HepG2 (cell line): ENCODE data around the gene RAE1. TPM values are rescaled to one million over a fixed set of nuclear protein-coding genes. Genes with fewer than 3 reads are reported as not detected.

Experiments used
- ATAC-seq: fragments of 200-7000 bp; cut with Tn5 transposase; 3 replicates; pipeline ENCODE4 v1.9.1; 2020; ENCODE audit warnings: mild to moderate bottlenecking, moderate library complexity
- BruUV-seq: library from RNA; stranded (reverse); fragments of 400-500 nt; replicated peaks from 2 replicates; lab custom pipeline; 2021; lab: Mats Ljungman, UMichigan
- CTCF ChIA-PET: fragments of 300-600 bp; formaldehyde crosslinking; extraction: SDS; loops from one replicate; lab custom pipeline; 2021; ENCODE audit warnings: low total read pairs, inconsistent platforms, low intra/inter-chr PET ratio; lab: Yijun Ruan, JAX
- POLR2A ChIA-PET: fragments of 350-600 bp; sonication (Branson Sonifier 250); formaldehyde crosslinking; loops from one replicate; lab custom pipeline; 2020; ENCODE audit warnings: antibody characterized with exemption, inconsistent platforms; lab: Yijun Ruan, JAX
- DNase-seq: peaks from one replicate; pipeline ENCODE4 v3.0.0-alpha.2; 2015; ENCODE audit warnings: low spot score
- FAIRE-seq: peaks from 3 replicates; lab custom pipeline; 2011; peaks lifted over from hg19 to GRCh38; lab: Jason Lieb, UNC
- H2AFZ ChIP-seq: one replicate; pipeline ENCODE4 v1.6.1; 2011; ENCODE audit warnings: low read length, inconsistent platforms
- H3K27ac ChIP-seq: fragments of 300-600 bp; 3 replicates; pipeline ENCODE4 v1.8.0; 2011; ENCODE audit warnings: mixed run types, mild to moderate bottlenecking, mixed read lengths, low read length, inconsistent platforms; ENCODE audit not compliant: insufficient read depth; ENCODE audit errors: extremely low read length
- H3K27me3 ChIP-seq, 2 experiments: fragments of 200-600 bp in 1 of 2; 2 replicates in 1 of 2; 3 replicates in 1 of 2; pipeline versions ENCODE4 v1.6.0 to v1.8.0; 2011; ENCODE audit warnings: low read length in 2 of 2, mild to moderate bottlenecking in 2 of 2, moderate library complexity in 2 of 2, inconsistent platforms in 1 of 2; ENCODE audit not compliant: insufficient read depth in 2 of 2, control insufficient read depth in 1 of 2
- H3K36me3 ChIP-seq, 2 experiments: fragments of 200-600 bp in 1 of 2; replicated peaks in 1 of 2; 2 replicates in 1 of 2; 3 replicates in 1 of 2; pipeline versions ENCODE4 v1.5.1 to v1.8.0; 2011; ENCODE audit warnings: low read length in 2 of 2, inconsistent platforms in 1 of 2; ENCODE audit not compliant: insufficient read depth in 2 of 2, control insufficient read depth in 1 of 2
- H3K4me1 ChIP-seq: 2 replicates; pipeline ENCODE4 v1.5.1; 2012; ENCODE audit warnings: low read length, inconsistent platforms; ENCODE audit not compliant: insufficient read depth
- H3K4me2 ChIP-seq: 2 replicates; pipeline ENCODE4 v1.6.0; 2011; ENCODE audit warnings: low read depth, low read length, inconsistent platforms
- H3K4me3 ChIP-seq, 3 experiments: fragments of 200-600 bp in 1 of 3; sonication (generic), shearing (Covaris generic) in 1 of 3; replicated peaks in 1 of 3; 2 replicates each; pipeline ENCODE4 v1.5.1; 2011 to 2016; ENCODE audit warnings: low read length in 3 of 3, inconsistent platforms in 2 of 3, low read depth in 2 of 3, mild to moderate bottlenecking in 2 of 3, control low read depth in 1 of 3, mixed read lengths in 1 of 3; ENCODE audit not compliant: insufficient read depth in 1 of 3
- H3K79me2 ChIP-seq: one replicate; pipeline ENCODE4 v1.6.1; 2011; ENCODE audit warnings: low read length, inconsistent platforms; ENCODE audit not compliant: insufficient read depth
- H3K9ac ChIP-seq: 2 replicates; pipeline ENCODE4 v1.6.0; 2011; ENCODE audit warnings: mild to moderate bottlenecking, low read depth, low read length, inconsistent platforms; ENCODE audit not compliant: insufficient read depth
- H3K9me3 ChIP-seq: 2 replicates; pipeline ENCODE4 v1.5.1; 2012; ENCODE audit warnings: mild to moderate bottlenecking, low read length
- H4K20me1 ChIP-seq: 2 replicates; pipeline ENCODE4 v1.6.0; 2011; ENCODE audit warnings: inconsistent platforms, mild to moderate bottlenecking, low read length, moderate library complexity; ENCODE audit not compliant: insufficient read depth
- DNMT3B ChIP-seq: conservative IDR thresholded peaks from 2 replicates; pipeline ENCODE4 v1.6.1; 2016; ENCODE audit warnings: missing biosample characterization, control low read depth
- ELF1 ChIP-seq: sonication (generic); formaldehyde crosslinking; IDR thresholded peaks from 2 replicates; pipeline ENCODE4 v1.4.0; 2020; ENCODE audit warnings: missing genetic modification reagents
- TMF1 ChIP-seq: sonication (generic); formaldehyde crosslinking; IDR thresholded peaks from 2 replicates; pipeline ENCODE4 v1.8.1; 2022; ENCODE audit warnings: low read depth, missing genetic modification reagents
- TOE1 ChIP-seq: sonication (generic); formaldehyde crosslinking; IDR thresholded peaks from 2 replicates; pipeline ENCODE4 v1.4.0; 2020; ENCODE audit warnings: mild to moderate bottlenecking, missing genetic modification reagents
- ZNF329 ChIP-seq: sonication (generic); formaldehyde crosslinking; IDR thresholded peaks from 2 replicates; pipeline ENCODE4 v1.9.0; 2021; ENCODE audit warnings: low read depth, mild to moderate bottlenecking, missing genetic modification reagents
- ZNF430 ChIP-seq: sonication (generic); formaldehyde crosslinking; IDR thresholded peaks from 2 replicates; pipeline ENCODE4 v1.9.0; 2021; ENCODE audit warnings: mild to moderate bottlenecking, missing genetic modification reagents
- WGBS: methylation state at CpG from one replicate; pipeline ENCODE4 v1.1.6; 2017; ENCODE audit warnings: low lambda C conversion rate; 5-methylcytosine and 5-hydroxymethylcytosine counted together
- in situ Hi-C: cut with HindIII; loops from 2 replicates; pipeline ENCODE4 v1.10.0; 2017; ENCODE audit warnings: low pct_unique_long_range_greater_than_20kb; ENCODE audit not compliant: extremely low pct_ligation_motif_present
- intact Hi-C: fragments of 100-400 bp; cut with micrococcal nuclease; formaldehyde crosslinking; loops from one replicate; pipeline ENCODE4 v1.10.0; 2022; ENCODE audit not compliant: unreplicated experiment
- polyA plus RNA-seq, 8 experiments: library from polyadenylated mRNA; depleted of rRNA in 3 of 8; stranded (reverse) in 7 of 8; unstranded in 1 of 8; fragments of >200 nt; fragmentation: Illumina TruSeq in 4 of 8; extraction: Trizol in 4 of 8; gene quantifications; 2 replicates each; pipeline versions ENCODE4 v1.2.1 to v1.2.3, GENCODE V29; 2011 to 2016; ENCODE audit warnings: low read depth in 4 of 8, missing spikeins in 1 of 8, mixed read lengths in 1 of 8; ENCODE audit not compliant: insufficient read depth in 1 of 8
- total RNA-seq, 5 experiments: library from RNA; depleted of rRNA; stranded (reverse); fragments of >200 nt; fragmentation: Illumina TruSeq; extraction: Trizol; gene quantifications; 2 replicates each; pipeline ENCODE4 v1.2.3, GENCODE V29; 2016; ENCODE audit warnings: low read depth in 1 of 5
- TF ChIP-seq, protein P1 (sequence below): IDR thresholded peaks from 2 replicates; pipeline ENCODE4 v1.6.1; 2018; ENCODE audit warnings: missing genetic modification reagents, mild to moderate bottlenecking, missing compliant biosample characterization
- TF ChIP-seq, protein P2 (sequence below): sonication (generic); formaldehyde crosslinking; IDR thresholded peaks from 2 replicates; pipeline ENCODE4 v1.4.0; 2020; ENCODE audit warnings: missing genetic modification reagents
- TF ChIP-seq, protein P3 (sequence below): IDR thresholded peaks from 2 replicates; pipeline ENCODE4 v1.6.1; 2012; ENCODE audit warnings: low read depth, low read length, improper control_type of control experiment
- TF ChIP-seq, protein P4 (sequence below): sonication (generic); formaldehyde crosslinking; IDR thresholded peaks from 2 replicates; pipeline ENCODE4 v1.5.0; 2020; ENCODE audit warnings: mild to moderate bottlenecking, missing genetic modification reagents, borderline replicate concordance
- TF ChIP-seq, protein P5 (sequence below): IDR thresholded peaks from 2 replicates; pipeline ENCODE4 v1.6.1; 2016

The RAE1 gene
- total and polyA plus RNA-seq, 2 of the 13 experiments (the other 11 are each of a cell fraction or from before 2014, with no cell fraction given): 36.1 to 72.9 TPM

DNA sequence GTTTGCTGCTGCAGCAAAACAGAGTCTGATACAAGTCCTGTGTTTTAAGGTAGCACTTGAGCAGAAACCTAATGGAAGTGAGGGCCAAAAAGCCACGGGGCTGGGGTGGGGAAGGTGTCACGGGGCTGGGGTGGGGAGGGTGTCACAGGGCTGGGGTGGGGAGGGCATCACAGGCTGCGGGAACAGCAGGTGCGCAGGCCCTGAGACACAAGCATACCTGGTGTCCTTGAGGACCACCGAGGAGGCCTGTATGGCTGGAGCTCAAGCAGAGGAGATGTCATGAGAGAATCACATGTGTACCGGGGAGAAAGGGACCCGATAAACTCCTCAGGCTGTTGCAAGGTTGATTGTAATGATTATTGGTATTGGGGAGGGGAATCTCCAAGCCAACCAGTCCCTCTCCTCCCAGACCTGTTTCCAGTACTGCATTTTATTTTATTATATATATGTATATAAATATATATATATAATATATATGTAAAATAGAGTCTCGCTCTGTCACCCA is 35.0 kb upstream of the RAE1 start:
- no peak for DNase-seq
- no peak for FAIRE-seq
- Histone ChIP-seq H3K4me3 (no peak overlapping the region), H3K9ac (no peak overlapping the region), H3K4me1 (no peaks in the 10 kb centered on the region), H3K9me3 (no peaks in the 10 kb centered on the region), H3K36me3 (no peaks in the 10 kb centered on the region), H2AFZ (no peak overlapping the region), H3K27ac (no peak overlapping the region), H4K20me1 (no peaks in the 10 kb centered on the region), H3K79me2 (no peaks in the 10 kb centered on the region), H3K4me2 (no peak overlapping the region), H3K27me3 (peaks cover 7 to 34% of the 10 kb centered on the region in 2 experiments; a peak in 4 of 5 replicates)
- CTCF ChIA-PET: no interaction called here
- in situ Hi-C loops (no loop called here), intact Hi-C loops (no loop called here)
- 13% methylated on average over 8 of the region's 8 CpGs for WGBS
- no TSS peak for BruUV-seq
- POLR2A ChIA-PET: no interaction called here
- ATAC-seq: no peak
- TF ChIP-seq, protein P1, sequence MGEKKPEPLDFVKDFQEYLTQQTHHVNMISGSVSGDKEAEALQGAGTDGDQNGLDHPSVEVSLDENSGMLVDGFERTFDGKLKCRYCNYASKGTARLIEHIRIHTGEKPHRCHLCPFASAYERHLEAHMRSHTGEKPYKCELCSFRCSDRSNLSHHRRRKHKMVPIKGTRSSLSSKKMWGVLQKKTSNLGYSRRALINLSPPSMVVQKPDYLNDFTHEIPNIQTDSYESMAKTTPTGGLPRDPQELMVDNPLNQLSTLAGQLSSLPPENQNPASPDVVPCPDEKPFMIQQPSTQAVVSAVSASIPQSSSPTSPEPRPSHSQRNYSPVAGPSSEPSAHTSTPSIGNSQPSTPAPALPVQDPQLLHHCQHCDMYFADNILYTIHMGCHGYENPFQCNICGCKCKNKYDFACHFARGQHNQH (CRISPR knock-in tag): no peak
- TF ChIP-seq ZNF430 (no peak), TMF1 (CRISPR knock-in tag) (no peak), DNMT3B (no peak), ELF1 (CRISPR knock-in tag) (no peak), TOE1 (CRISPR knock-in tag) (no peak), ZNF329 (CRISPR knock-in tag) (no peak)
- TF ChIP-seq, protein P2, sequence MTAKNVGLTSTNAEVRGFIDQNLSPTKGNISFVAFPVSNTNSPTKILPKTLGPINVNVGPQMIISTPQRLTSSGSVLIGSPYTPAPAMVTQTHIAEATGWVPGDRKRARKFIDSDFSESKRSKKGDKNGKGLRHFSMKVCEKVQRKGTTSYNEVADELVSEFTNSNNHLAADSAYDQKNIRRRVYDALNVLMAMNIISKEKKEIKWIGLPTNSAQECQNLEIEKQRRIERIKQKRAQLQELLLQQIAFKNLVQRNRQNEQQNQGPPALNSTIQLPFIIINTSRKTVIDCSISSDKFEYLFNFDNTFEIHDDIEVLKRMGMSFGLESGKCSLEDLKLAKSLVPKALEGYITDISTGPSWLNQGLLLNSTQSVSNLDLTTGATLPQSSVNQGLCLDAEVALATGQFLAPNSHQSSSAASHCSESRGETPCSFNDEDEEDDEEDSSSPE (CRISPR knock-in tag): no peak
- TF ChIP-seq, protein P3, sequence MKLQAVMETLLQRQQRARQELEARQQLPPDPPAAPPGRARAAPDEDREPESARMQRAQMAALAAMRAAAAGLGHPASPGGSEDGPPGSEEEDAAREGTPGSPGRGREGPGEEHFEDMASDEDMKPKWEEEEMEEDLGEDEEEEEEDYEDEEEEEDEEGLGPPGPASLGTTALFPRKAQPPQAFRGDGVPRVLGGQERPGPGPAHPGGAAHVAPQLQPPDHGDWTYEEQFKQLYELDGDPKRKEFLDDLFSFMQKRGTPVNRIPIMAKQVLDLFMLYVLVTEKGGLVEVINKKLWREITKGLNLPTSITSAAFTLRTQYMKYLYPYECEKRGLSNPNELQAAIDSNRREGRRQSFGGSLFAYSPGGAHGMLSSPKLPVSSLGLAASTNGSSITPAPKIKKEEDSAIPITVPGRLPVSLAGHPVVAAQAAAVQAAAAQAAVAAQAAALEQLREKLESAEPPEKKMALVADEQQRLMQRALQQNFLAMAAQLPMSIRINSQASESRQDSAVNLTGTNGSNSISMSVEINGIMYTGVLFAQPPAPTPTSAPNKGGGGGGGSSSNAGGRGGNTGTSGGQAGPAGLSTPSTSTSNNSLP: no peak
- TF ChIP-seq, protein P4, sequence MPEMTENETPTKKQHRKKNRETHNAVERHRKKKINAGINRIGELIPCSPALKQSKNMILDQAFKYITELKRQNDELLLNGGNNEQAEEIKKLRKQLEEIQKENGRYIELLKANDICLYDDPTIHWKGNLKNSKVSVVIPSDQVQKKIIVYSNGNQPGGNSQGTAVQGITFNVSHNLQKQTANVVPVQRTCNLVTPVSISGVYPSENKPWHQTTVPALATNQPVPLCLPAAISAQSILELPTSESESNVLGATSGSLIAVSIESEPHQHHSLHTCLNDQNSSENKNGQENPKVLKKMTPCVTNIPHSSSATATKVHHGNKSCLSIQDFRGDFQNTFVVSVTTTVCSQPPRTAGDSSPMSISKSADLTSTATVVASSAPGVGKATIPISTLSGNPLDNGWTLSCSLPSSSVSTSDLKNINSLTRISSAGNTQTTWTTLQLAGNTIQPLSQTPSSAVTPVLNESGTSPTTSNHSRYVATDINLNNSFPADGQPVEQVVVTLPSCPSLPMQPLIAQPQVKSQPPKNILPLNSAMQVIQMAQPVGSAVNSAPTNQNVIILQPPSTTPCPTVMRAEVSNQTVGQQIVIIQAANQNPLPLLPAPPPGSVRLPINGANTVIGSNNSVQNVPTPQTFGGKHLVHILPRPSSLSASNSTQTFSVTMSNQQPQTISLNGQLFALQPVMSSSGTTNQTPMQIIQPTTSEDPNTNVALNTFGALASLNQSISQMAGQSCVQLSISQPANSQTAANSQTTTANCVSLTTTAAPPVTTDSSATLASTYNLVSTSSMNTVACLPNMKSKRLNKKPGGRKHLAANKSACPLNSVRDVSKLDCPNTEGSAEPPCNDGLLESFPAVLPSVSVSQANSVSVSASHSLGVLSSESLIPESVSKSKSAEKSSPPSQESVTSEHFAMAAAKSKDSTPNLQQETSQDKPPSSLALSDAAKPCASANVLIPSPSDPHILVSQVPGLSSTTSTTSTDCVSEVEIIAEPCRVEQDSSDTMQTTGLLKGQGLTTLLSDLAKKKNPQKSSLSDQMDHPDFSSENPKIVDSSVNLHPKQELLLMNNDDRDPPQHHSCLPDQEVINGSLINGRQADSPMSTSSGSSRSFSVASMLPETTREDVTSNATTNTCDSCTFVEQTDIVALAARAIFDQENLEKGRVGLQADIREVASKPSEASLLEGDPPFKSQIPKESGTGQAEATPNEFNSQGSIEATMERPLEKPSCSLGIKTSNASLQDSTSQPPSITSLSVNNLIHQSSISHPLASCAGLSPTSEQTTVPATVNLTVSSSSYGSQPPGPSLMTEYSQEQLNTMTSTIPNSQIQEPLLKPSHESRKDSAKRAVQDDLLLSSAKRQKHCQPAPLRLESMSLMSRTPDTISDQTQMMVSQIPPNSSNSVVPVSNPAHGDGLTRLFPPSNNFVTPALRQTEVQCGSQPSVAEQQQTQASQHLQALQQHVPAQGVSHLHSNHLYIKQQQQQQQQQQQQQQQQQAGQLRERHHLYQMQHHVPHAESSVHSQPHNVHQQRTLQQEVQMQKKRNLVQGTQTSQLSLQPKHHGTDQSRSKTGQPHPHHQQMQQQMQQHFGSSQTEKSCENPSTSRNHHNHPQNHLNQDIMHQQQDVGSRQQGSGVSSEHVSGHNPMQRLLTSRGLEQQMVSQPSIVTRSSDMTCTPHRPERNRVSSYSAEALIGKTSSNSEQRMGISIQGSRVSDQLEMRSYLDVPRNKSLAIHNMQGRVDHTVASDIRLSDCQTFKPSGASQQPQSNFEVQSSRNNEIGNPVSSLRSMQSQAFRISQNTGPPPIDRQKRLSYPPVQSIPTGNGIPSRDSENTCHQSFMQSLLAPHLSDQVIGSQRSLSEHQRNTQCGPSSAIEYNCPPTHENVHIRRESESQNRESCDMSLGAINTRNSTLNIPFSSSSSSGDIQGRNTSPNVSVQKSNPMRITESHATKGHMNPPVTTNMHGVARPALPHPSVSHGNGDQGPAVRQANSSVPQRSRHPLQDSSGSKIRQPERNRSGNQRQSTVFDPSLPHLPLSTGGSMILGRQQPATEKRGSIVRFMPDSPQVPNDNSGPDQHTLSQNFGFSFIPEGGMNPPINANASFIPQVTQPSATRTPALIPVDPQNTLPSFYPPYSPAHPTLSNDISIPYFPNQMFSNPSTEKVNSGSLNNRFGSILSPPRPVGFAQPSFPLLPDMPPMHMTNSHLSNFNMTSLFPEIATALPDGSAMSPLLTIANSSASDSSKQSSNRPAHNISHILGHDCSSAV (CRISPR knock-in tag): no peak
- TF ChIP-seq, protein P5, sequence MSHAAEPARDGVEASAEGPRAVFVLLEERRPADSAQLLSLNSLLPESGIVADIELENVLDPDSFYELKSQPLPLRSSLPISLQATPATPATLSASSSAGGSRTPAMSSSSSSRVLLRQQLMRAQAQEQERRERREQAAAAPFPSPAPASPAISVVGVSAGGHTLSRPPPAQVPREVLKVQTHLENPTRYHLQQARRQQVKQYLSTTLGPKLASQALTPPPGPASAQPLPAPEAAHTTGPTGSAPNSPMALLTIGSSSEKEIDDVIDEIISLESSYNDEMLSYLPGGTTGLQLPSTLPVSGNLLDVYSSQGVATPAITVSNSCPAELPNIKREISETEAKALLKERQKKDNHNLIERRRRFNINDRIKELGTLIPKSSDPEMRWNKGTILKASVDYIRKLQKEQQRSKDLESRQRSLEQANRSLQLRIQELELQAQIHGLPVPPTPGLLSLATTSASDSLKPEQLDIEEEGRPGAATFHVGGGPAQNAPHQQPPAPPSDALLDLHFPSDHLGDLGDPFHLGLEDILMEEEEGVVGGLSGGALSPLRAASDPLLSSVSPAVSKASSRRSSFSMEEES (CRISPR knock-in tag): no peak
